Measurements from ENCODE around the gene SLC25A28.

The SLC25A28 gene

GRCh38 chr10:99583687-99584086 lies 36.6 kb downstream of the SLC25A28 start:
- no peak for DNase-seq

DNA sequence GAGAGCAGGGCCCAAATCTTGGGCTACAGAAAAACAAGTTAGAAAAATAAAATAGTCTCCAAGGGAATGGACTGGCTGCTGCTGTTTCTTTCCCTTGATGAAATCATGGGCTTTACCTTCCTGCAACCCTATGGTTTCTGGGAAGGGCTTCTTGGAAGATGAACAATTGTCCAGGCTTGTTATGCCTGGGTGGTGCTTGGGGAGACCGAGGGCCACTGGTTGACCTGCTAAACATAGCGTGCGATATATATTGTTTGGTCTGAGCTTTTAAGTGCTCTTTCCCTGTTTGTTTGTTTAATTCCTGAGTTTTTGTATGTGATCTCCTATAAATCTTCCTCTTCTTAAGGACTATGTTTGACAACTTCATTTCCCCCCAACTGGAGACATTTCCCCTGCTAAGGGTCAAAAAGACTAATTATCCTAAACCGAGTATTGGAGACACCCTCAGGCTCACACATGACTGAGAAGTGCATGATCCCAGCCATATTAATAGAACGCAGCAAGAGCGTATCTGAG lies 37.9 kb downstream of the SLC25A28 start:
- no peak for DNase-seq

DNA sequence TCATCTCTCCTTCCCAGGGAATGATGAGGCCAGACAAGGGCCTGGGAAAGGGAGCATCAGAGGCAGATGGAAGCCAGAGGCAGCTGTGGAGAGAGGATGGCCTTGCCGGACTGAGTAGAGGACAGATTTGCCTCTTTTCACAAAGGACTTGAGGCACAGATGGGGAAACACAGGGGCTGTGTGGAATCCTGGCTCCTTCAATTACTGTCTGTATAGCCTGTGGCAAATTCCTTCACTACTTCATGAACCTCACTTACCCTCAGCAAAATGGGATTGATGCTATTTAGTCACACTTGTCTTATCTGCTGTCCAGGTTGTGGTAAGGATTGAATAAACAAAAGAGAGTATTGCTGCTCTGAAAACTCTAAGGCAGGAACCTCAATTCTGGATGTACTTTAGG lies 40.3 kb downstream of the SLC25A28 start:
- DNase-seq = no peak

DNA sequence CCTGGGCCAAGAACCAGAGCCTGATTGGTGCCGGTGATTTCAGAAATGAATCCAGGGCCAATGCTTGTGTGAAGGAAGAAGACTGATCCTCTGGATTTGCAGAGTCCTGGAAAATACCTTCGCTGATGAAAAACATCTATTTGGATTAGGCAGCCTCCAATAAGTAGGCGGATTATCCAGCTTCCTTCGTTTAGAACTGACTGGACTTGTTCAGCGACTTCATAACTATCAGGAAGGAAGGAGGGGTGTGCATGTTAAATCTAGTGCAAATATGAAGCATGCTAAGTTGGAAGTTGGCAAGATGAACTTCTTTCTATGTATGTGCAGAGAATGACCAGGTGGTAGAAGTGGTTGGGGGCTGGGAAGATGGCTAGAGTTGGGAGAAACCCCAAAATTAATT lies 46.4 kb downstream of the SLC25A28 start:
- DNase-seq = no peak

GRCh38 chr10:99571816-99572215 lies 48.4 kb downstream of the SLC25A28 start:
- no peak for DNase-seq

- no peak for DNase-seq
These were observed 50.3 kb downstream of the SLC25A28 start for GRCh38 chr10:99569961-99570360.

GRCh38 chr10:99569253-99569939 lies 50.8 kb downstream of the SLC25A28 start:
- DNase-seq = no peak

DNA sequence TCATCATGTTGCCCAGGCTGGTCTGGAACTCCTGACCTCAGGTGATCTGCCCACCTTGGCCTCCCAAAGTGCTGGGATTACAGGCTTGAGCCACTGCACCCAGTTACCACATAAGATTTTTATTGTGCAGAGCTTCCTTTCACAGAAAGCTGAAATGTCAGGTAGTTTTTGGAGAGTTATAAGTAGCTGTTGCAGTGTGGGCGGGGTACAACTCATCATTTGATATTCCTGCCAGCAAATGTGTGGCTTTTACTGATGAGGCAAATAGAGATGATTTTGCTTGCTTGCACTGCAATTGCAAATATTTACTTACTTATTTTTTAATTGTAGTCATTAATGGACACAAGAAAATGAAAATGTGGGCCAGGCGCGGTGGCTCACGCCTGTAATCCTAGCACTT lies 55.1 kb downstream of the SLC25A28 start:
- no peak for DNase-seq

GRCh38 chr10:99564361-99564760 lies 55.9 kb downstream of the SLC25A28 start:
- DNase-seq = no peak

DNA sequence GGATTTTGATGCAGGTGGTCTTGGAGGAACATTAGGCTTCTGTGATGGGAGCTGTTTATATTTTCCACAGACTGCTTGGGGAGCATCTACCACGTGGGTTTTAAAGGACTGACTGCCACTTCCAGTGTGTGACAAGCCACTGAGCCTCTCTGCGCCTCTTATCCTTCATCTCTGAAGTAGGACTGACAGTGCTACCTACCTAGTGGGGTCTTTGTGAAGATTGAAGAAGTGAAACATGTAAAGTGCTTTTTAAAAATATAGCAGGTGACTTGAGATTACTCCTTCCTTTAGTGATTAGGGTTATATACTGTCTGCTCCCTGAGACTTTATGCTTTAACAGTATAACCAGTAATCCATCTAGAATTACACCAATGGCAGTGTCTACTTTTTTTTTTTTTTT lies 57.6 kb downstream of the SLC25A28 start:
- DNase-seq = no peak

Data from stimulated activated CD4-positive, alpha-beta T cell treated with anti-CD3 and anti-CD28 coated beads, Interleukin-4, amount 100 ng/mL, for 24 hours (primary cell).